ENCODE data around the gene KLHL26.

Gene KLHL26

GRCh38 chr19:18612051-18612771 is 24.6 kb upstream of the KLHL26 start:
- Histone ChIP-seq H2AFZ (ENCODE audit: low read depth, low read length) (no peak overlapping the region; the same call in 1 of the 2 replicates), H4K20me1 (ENCODE audit: insufficient read depth, low read length) (no peaks in the 10 kb centered on the region), H3K27me3 (ENCODE audit: low read depth, low read length) (peaks cover 44% of the 10 kb centered on the region), H3K27ac (ENCODE audit: low read length) (no peak overlapping the region), H3K4me2 (ENCODE audit: low read length) (peak overlapping the region; percentile 47), H3K79me2 (ENCODE audit: low read length) (no peaks in the 10 kb centered on the region), H3K4me3 (ENCODE audit: low read length) (peak overlapping the region; percentile 73), H3K9ac (ENCODE audit: low read length) (no peak overlapping the region), H3K36me3 (replicated peaks; ENCODE audit: low read depth, low read length) (no peaks in the 10 kb centered on the region), H3K9me3 (ENCODE audit: insufficient read depth, low read length) (no peaks in the 10 kb centered on the region), H3K4me1 (ENCODE audit: low read length) (no peaks in the 10 kb centered on the region)
- no peak for TF ChIP-seq EZH2phosphoT487 (IDR thresholded peaks at IDR 0.05; ENCODE audit: low read depth)
- TF ChIP-seq CTCF (IDR thresholded peaks at IDR 0.05; ENCODE audit: low read depth, low read length) = no peak

DNA sequence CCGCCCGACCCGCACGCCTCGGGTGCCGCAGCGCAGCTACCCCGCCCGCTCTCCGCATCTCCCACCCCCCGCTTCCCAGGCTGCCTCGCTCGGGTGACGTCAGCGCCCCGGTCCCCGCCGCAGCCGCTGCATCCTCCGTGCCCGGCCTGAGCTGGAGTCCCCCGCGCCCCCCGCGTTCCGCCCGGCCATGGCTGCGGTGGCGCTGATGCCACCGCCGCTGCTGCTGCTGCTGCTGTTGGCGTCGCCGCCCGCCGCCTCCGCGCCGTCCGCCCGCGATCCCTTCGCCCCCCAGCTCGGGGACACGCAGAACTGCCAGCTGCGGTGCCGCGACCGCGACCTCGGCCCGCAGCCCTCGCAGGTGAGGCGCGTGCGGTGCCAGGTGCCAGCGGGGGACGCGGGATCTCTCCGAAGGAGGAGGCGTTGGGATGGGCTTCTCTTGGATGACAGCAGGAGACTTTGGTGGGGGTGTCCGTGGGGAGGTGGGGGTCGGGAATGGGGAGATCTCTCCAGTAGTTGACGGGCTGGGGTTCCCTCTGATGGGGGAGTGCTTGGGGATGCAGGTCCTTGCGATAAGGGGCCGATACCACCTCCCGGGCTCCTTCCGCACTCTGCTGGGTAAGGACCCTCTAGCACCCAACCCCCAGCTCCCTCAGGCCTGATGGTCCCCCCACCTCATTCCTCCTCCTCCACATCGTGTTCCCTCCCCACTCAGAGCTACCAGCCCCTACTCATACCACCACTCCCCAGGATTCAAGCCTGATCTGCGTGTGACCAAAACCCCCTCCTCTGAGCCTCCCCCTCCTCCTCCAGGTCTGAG is 23.8 kb upstream of the KLHL26 start, which contains the start of gene TMEM59L:
TMEM59L (plus strand) TSS at position 99 of the 817 bp plus-strand sequence; CDS start at position 188, 89 bp downstream.
- Histone ChIP-seq H3K36me3 (replicated peaks; ENCODE audit: low read depth, low read length) (no peaks in the 10 kb centered on the region), H2AFZ (ENCODE audit: low read depth, low read length) (no peak within 1 kb of the TSS; the same call in 1 of the 2 replicates), H3K27me3 (ENCODE audit: low read depth, low read length) (peaks cover 42% of the 10 kb centered on the region), H3K79me2 (ENCODE audit: low read length) (no peaks in the 10 kb centered on the region), H3K9me3 (ENCODE audit: insufficient read depth, low read length) (no peaks in the 10 kb centered on the region), H4K20me1 (ENCODE audit: insufficient read depth, low read length) (no peaks in the 10 kb centered on the region), H3K4me1 (ENCODE audit: low read length) (no peaks in the 10 kb centered on the region), H3K4me3 (ENCODE audit: low read length) (peak within 1 kb of the TSS; percentile 73), H3K4me2 (ENCODE audit: low read length) (peak within 1 kb of the TSS; percentile 47), H3K27ac (ENCODE audit: low read length) (no peak within 1 kb of the TSS), H3K9ac (ENCODE audit: low read length) (no peak within 1 kb of the TSS)
- no peak for TF ChIP-seq CTCF (IDR thresholded peaks at IDR 0.05; ENCODE audit: low read depth, low read length)
- TF ChIP-seq EZH2phosphoT487 (IDR thresholded peaks at IDR 0.05; ENCODE audit: low read depth) = no peak

GRCh38 chr19:18613589-18614234 is 23.1 kb upstream of the KLHL26 start:
- no peak overlapping the region for H3K9ac ChIP-seq (ENCODE audit: low read length)
- no peak overlapping the region for H3K4me3 ChIP-seq (ENCODE audit: low read length)
- H3K4me1 ChIP-seq (ENCODE audit: low read length) = no peaks in the 10 kb centered on the region
- no peak overlapping the region for H3K4me2 ChIP-seq (ENCODE audit: low read length)
- H3K9me3 ChIP-seq (ENCODE audit: insufficient read depth, low read length) = no peaks in the 10 kb centered on the region
- H4K20me1 ChIP-seq (ENCODE audit: insufficient read depth, low read length) = no peaks in the 10 kb centered on the region
- H3K79me2 ChIP-seq (ENCODE audit: low read length) = no peaks in the 10 kb centered on the region
- no peaks in the 10 kb centered on the region for H3K36me3 ChIP-seq (replicated peaks; ENCODE audit: low read depth, low read length)
- H2AFZ ChIP-seq (ENCODE audit: low read depth, low read length) = no peak overlapping the region
- H3K27ac ChIP-seq (ENCODE audit: low read length) = no peak overlapping the region
- TF ChIP-seq EZH2phosphoT487 (IDR thresholded peaks at IDR 0.05; ENCODE audit: low read depth) (no peak), CTCF (IDR thresholded peaks at IDR 0.05; ENCODE audit: low read depth, low read length) (no peak)
- peaks cover 36% of the 10 kb centered on the region for H3K27me3 ChIP-seq (ENCODE audit: low read depth, low read length)

- no peak overlapping the region for H3K9ac ChIP-seq (ENCODE audit: low read length)
- no peak overlapping the region for H3K27ac ChIP-seq (ENCODE audit: low read length)
- peaks cover 18% of the 10 kb centered on the region; the same call in 1 of the 2 replicates for H3K27me3 ChIP-seq (ENCODE audit: low read depth, low read length)
- no peaks in the 10 kb centered on the region for H3K9me3 ChIP-seq (ENCODE audit: insufficient read depth, low read length)
- no peaks in the 10 kb centered on the region for H3K79me2 ChIP-seq (ENCODE audit: low read length)
- H4K20me1 ChIP-seq (ENCODE audit: insufficient read depth, low read length) = no peaks in the 10 kb centered on the region
- no peak overlapping the region for H3K4me2 ChIP-seq (ENCODE audit: low read length)
- no peak overlapping the region for H3K4me3 ChIP-seq (ENCODE audit: low read length)
- H2AFZ ChIP-seq (ENCODE audit: low read depth, low read length) = no peak overlapping the region
- no peaks in the 10 kb centered on the region for H3K36me3 ChIP-seq (replicated peaks; ENCODE audit: low read depth, low read length)
- no peaks in the 10 kb centered on the region for H3K4me1 ChIP-seq (ENCODE audit: low read length)
- no peak for TF ChIP-seq CTCF (IDR thresholded peaks at IDR 0.05; ENCODE audit: low read depth, low read length)
- TF ChIP-seq EZH2phosphoT487 (IDR thresholded peaks at IDR 0.05; ENCODE audit: low read depth) = no peak
Observed at GRCh38 chr19:18616023-18616422, 20.8 kb upstream of the KLHL26 start.
